GM19467 (cell line): ENCODE measurements around the gene TREH.
"Not testable (repeated sequence)": the region's sequence is repeated elsewhere in the genome, so short reads cannot be mapped to it uniquely, and the experiment has no call there.

Source experiments
- ATAC-seq: cut with Tn5 transposase; IDR thresholded peaks from one replicate; pipeline ENCODE4 v1.9.1; 2021; ENCODE audit warnings: mild to moderate bottlenecking, moderate library complexity; ENCODE audit not compliant: unreplicated experiment

TREH gene

GRCh38 chr11:118696673-118697226 lies 17.3 kb upstream of the TREH start:
- no peak for ATAC-seq

GRCh38 chr11:118694771-118695170 lies 15.3 kb upstream of the TREH start:
- ATAC-seq: no peak

GRCh38 chr11:118694185-118694584 lies 14.7 kb upstream of the TREH start:
- no peak for ATAC-seq

GRCh38 chr11:118691926-118692830 lies 12.7 kb upstream of the TREH start:
- no peak for ATAC-seq

- no peak for ATAC-seq
These were observed 11.3 kb upstream of the TREH start for GRCh38 chr11:118690553-118691304.

GRCh38 chr11:118689852-118690552 lies 10.6 kb upstream of the TREH start:
- peak; percentile 60 for ATAC-seq

- no peak for ATAC-seq
These were observed 10.0 kb upstream of the TREH start for GRCh38 chr11:118689503-118689851.

- ATAC-seq: no peak
These were observed 9.5 kb upstream of the TREH start for GRCh38 chr11:118688851-118689502.

- ATAC-seq: not testable (repeated sequence)
These were observed 8.9 kb upstream of the TREH start for GRCh38 chr11:118688339-118688738.

- no peak for ATAC-seq
These were observed 8.5 kb upstream of the TREH start for GRCh38 chr11:118687906-118688305.

- ATAC-seq: no peak
These were observed 4.7 kb upstream of the TREH start for GRCh38 chr11:118684187-118684586.

GRCh38 chr11:118682939-118683338 lies 3.5 kb upstream of the TREH start:
- ATAC-seq: not testable (repeated sequence)

GRCh38 chr11:118682372-118682771 lies 2.9 kb upstream of the TREH start:
- no peak for ATAC-seq

- not testable (repeated sequence) for ATAC-seq
These were observed 542 bp downstream of the TREH start for GRCh38 chr11:118678908-118679307.

- ATAC-seq: no peak
These were observed 1.5 kb downstream of the TREH start for GRCh38 chr11:118677977-118678376.

GRCh38 chr11:118674082-118674435 lies 5.4 kb downstream of the TREH start:
- no peak for ATAC-seq

- no peak for ATAC-seq
These were observed 5.9 kb downstream of the TREH start for GRCh38 chr11:118673361-118674081.

GRCh38 chr11:118672846-118673245 lies 6.6 kb downstream of the TREH start:
- no peak for ATAC-seq

- no peak for ATAC-seq
These were observed 8.2 kb downstream of the TREH start for GRCh38 chr11:118671254-118671653.

- no peak for ATAC-seq
These were observed 9.4 kb downstream of the TREH start for GRCh38 chr11:118670063-118670462.
